PC-3 (cell line): ENCODE measurements around the gene WNK2. TPM values are rescaled to one million over a fixed set of nuclear protein-coding genes. Genes with fewer than 3 reads are reported as not detected.

Source experiments
- ATAC-seq: fragments of 200-7000 bp; cut with Tn5 transposase; 2 replicates; pipeline ENCODE4 v1.9.1; 2020; ENCODE audit warnings: mild to moderate bottlenecking, moderate library complexity
- BruUV-seq: library from RNA; stranded (reverse); fragments of 400-500 nt; replicated peaks from 2 replicates; lab custom pipeline; 2021; lab: Mats Ljungman, UMichigan
- CTCF ChIA-PET: fragments of 300-600 bp; sonication (Branson Sonifier 250); formaldehyde crosslinking; loops from one replicate; lab custom pipeline; 2022; ENCODE audit warnings: antibody characterized with exemption; lab: Charles Lee
- POLR2A ChIA-PET: fragments of 300-600 bp; sonication (Branson Sonifier 250); formaldehyde crosslinking; loops from one replicate; lab custom pipeline; 2022; ENCODE audit warnings: antibody characterized with exemption; ENCODE audit not compliant: unreplicated experiment; lab: Charles Lee
- DNase-seq: peaks from one replicate; pipeline ENCODE4 v3.0.0-alpha.2; 2015
- H2AFZ ChIP-seq: fragments of 300-600 bp; sonication (generic); 2 replicates; pipeline ENCODE4 v1.6.0; 2016; ENCODE audit warnings: antibody characterized with exemption, low read length
- H3F3A ChIP-seq: fragments of 300-600 bp; sonication (generic); one replicate; pipeline ENCODE4 v1.6.0; 2017; ENCODE audit warnings: antibody characterized with exemption, low read length, control low read depth, mild to moderate bottlenecking; ENCODE audit not compliant: unreplicated experiment
- H3K27ac ChIP-seq: fragments of 300-600 bp; sonication (generic); 2 replicates; pipeline ENCODE4 v1.5.1; 2016; ENCODE audit warnings: mild to moderate bottlenecking, low read length
- H3K27me3 ChIP-seq: fragments of 300-600 bp; sonication (generic); 2 replicates; pipeline ENCODE4 v1.6.1; 2016; ENCODE audit warnings: low read length, mixed read lengths
- H3K36me3 ChIP-seq: fragments of 300-600 bp; sonication (generic); 2 replicates; pipeline ENCODE4 v1.6.1; 2016; ENCODE audit warnings: low read depth, mixed run types, low read length, mixed read lengths
- H3K4me1 ChIP-seq: fragments of 300-600 bp; sonication (generic); 2 replicates; pipeline ENCODE4 v1.5.1; 2016; ENCODE audit warnings: low read length; ENCODE audit not compliant: insufficient read depth
- H3K4me2 ChIP-seq: fragments of 300-600 bp; sonication (generic); 2 replicates; pipeline ENCODE4 v1.6.0; 2016; ENCODE audit warnings: low read length
- H3K4me3 ChIP-seq: fragments of 300-600 bp; sonication (generic); 2 replicates; pipeline ENCODE4 v1.5.1; 2016; ENCODE audit warnings: mild to moderate bottlenecking, low read length, mixed read lengths
- H3K79me2 ChIP-seq: fragments of 300-600 bp; sonication (generic); 2 replicates; pipeline ENCODE4 v1.6.1; 2017; ENCODE audit warnings: low read length, mixed read lengths
- H3K9ac ChIP-seq: fragments of 300-600 bp; sonication (generic); 2 replicates; pipeline ENCODE4 v1.6.0; 2016; ENCODE audit warnings: mild to moderate bottlenecking, low read length
- H3K9me2 ChIP-seq: fragments of 300-600 bp; sonication (generic); replicated peaks from 2 replicates; pipeline ENCODE4 v1.6.1; 2016; ENCODE audit warnings: mixed run types, low read length, mixed read lengths
- H3K9me3 ChIP-seq: fragments of 300-600 bp; sonication (generic); 2 replicates; pipeline ENCODE4 v1.6.1; 2016; ENCODE audit warnings: low read length, mixed read lengths
- H4K20me1 ChIP-seq: fragments of 300-600 bp; sonication (generic); 2 replicates; pipeline ENCODE4 v1.6.1; 2016; ENCODE audit warnings: low read length, mixed read lengths
- CTCF ChIP-seq: fragments of 300-600 bp; sonication (generic); conservative IDR thresholded peaks from 2 replicates; pipeline ENCODE4 v1.5.1; 2017; ENCODE audit warnings: antibody characterized with exemption, low read depth, mild to moderate bottlenecking, low read length
- EZH2 ChIP-seq: fragments of 300-600 bp; sonication (generic); IDR thresholded peaks from one replicate; pipeline ENCODE4 v1.6.1; 2017; ENCODE audit warnings: antibody characterized with exemption, mild to moderate bottlenecking, low read length; ENCODE audit not compliant: unreplicated experiment
- EZH2phosphoT487 ChIP-seq: fragments of 300-600 bp; sonication (generic); IDR thresholded peaks from 2 replicates; pipeline ENCODE4 v1.6.1; 2018; ENCODE audit warnings: mild to moderate bottlenecking, antibody characterized with exemption, low read length, borderline replicate concordance
- intact Hi-C: fragments of 100-400 bp; cut with micrococcal nuclease; formaldehyde crosslinking; loops from 2 replicates; pipeline ENCODE4 v1.9.0; 2023
- total RNA-seq: library from RNA; depleted of rRNA; stranded (reverse); fragments of >200 nt; gene quantifications from 2 replicates; pipeline ENCODE4 v1.2.3, GENCODE V29; 2014

Gene WNK2
- total RNA-seq, 1 experiment from 2014 or later, result 11.7 TPM

DNA sequence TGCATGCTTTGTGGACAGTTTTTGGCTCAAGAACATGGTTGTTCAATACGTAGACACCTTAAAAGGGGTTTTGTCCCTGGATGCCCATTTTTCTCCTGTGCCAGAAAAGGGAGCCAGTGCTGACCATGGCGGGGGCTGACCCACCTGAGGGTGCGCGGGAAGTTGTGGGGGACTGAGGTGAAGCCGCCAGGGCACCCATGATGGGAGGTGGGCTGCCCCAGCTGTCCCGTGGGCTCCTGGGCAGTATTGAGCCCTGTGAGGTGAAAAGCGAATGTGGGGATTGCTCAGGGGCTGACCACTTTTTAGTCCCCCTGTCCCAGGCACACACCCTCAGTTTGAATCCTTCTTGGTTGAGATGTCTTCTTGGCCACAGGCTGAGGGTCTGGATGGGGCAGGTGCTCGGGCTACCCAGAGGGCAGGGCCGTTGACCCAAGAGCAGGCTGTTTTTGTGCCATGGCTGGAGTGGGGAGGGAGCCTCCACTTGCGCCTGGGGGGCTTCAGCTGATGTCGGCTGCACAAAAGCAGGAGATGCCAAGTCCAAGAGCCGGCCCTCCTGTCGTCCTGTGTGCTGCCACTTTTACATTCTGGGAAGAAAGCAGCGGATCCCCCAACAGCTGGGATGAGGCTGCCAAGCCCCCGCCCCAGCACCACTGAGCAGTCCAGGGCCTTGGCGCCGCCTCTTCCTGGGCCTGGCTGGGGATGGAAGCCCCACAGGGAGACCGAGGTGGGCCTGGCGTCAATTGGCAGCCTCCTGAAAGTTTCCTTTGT is 120.1 kb downstream of the WNK2 start:
- DNase-seq (no peak), ATAC-seq (no peak)
- H3K9me3 ChIP-seq, result no peaks in the 10 kb centered on the region
- H3K4me1 ChIP-seq, result no peaks in the 10 kb centered on the region
- H3K4me2 ChIP-seq, result no peak overlapping the region
- no peak overlapping the region for H2AFZ ChIP-seq
- H3K36me3 ChIP-seq, result no peaks in the 10 kb centered on the region
- no peaks in the 10 kb centered on the region for H3K9me2 ChIP-seq
- no peaks in the 10 kb centered on the region for H3F3A ChIP-seq
- ChIA-PET POLR2A (no interaction called here), CTCF (no interaction called here)
- no peaks in the 10 kb centered on the region for H4K20me1 ChIP-seq
- H3K27ac ChIP-seq, result no peak overlapping the region
- no peaks in the 10 kb centered on the region for H3K79me2 ChIP-seq
- intact Hi-C loops, result no loop called here
- H3K9ac ChIP-seq, result no peak overlapping the region
- BruUV-seq, result no TSS peak
- H3K27me3 ChIP-seq, result no peaks in the 10 kb centered on the region
- no peak overlapping the region for H3K4me3 ChIP-seq
- TF ChIP-seq EZH2phosphoT487, result no peak
- TF ChIP-seq CTCF, result no peak
- TF ChIP-seq EZH2, result no peak

GRCh38 chr9:93304574-93305496 is 120.9 kb downstream of the WNK2 start:
- peak; percentile 67 for TF ChIP-seq CTCF
- no peak for TF ChIP-seq EZH2phosphoT487
- Histone ChIP-seq H3K27me3 (no peaks in the 10 kb centered on the region), H3K9ac (no peak overlapping the region), H3K4me3 (no peak overlapping the region), H3K79me2 (no peaks in the 10 kb centered on the region), H3K4me2 (no peak overlapping the region), H3K4me1 (no peaks in the 10 kb centered on the region), H3K9me2 (no peaks in the 10 kb centered on the region), H3K36me3 (no peaks in the 10 kb centered on the region), H3K27ac (no peak overlapping the region), H4K20me1 (no peaks in the 10 kb centered on the region), H2AFZ (no peak overlapping the region), H3F3A (no peaks in the 10 kb centered on the region), H3K9me3 (no peaks in the 10 kb centered on the region)
- ChIA-PET POLR2A (no interaction called here), CTCF (interaction anchor here (0.6 kb wide), 1 partner anchor 325 kb away, joined by 3 read pairs; no protein-coding TSS in a partner anchor)
- DNase-seq (peak; percentile 50), ATAC-seq (peak; percentile 84)
- BruUV-seq, result no TSS peak
- intact Hi-C loops, result loop anchor here (1.0 kb wide), 1 partner anchor 145 kb away; no protein-coding TSS in a partner anchor
